SK-N-SH treated with all-trans-retinoic acid at 6 μM for 48 hours (cell line): ENCODE measurements around the gene TNNI3K.

Experiments
- ATAC-seq: fragments of 200-7000 bp; cut with Tn5 transposase; 3 replicates; pipeline ENCODE4 v1.9.1; 2020; ENCODE audit warnings: mild to moderate bottlenecking, moderate library complexity
- ARNTL ChIP-seq: fragments of 450-650 bp; formaldehyde crosslinking; IDR thresholded peaks from 2 replicates; pipeline ENCODE4 v1.5.0; 2020; ENCODE audit warnings: low read depth, mild to moderate bottlenecking, moderate library complexity, borderline replicate concordance
- BACH2 ChIP-seq: fragments of 250-450 bp; sonication (Bioruptor Pico); IDR thresholded peaks from 2 replicates; pipeline ENCODE4 v1.9.0; 2021; ENCODE audit warnings: mild to moderate bottlenecking, borderline replicate concordance
- CREB5 ChIP-seq: fragments of 250-450 bp; sonication (Bioruptor Pico); IDR thresholded peaks from 2 replicates; pipeline ENCODE4 v1.5.1; 2020; ENCODE audit warnings: low read depth, mild to moderate bottlenecking, moderate library complexity
- CSDC2 ChIP-seq: fragments of 250-450 bp; sonication (Bioruptor Pico); IDR thresholded peaks from 2 replicates; pipeline ENCODE4 v1.5.0; 2020; ENCODE audit warnings: mild to moderate bottlenecking, moderate library complexity
- ESRRG ChIP-seq: fragments of 250-450 bp; sonication (Bioruptor Pico); IDR thresholded peaks from 2 replicates; pipeline ENCODE4 v1.6.1; 2021; ENCODE audit warnings: mild to moderate bottlenecking
- GLIS3 ChIP-seq: fragments of 250-450 bp; sonication (Bioruptor Pico); IDR thresholded peaks from 2 replicates; pipeline ENCODE4 v1.5.0; 2020; ENCODE audit warnings: mild to moderate bottlenecking, moderate library complexity
- ISL1 ChIP-seq: fragments of 250-450 bp; sonication (Bioruptor Pico); IDR thresholded peaks from 2 replicates; pipeline ENCODE4 v2.1.2; 2022; ENCODE audit warnings: mild to moderate bottlenecking, moderate library complexity
- OSR1 ChIP-seq: fragments of 250-450 bp; sonication (Bioruptor Pico); IDR thresholded peaks from 2 replicates; pipeline ENCODE4 v1.8.0; 2022; ENCODE audit warnings: moderate library complexity, mild to moderate bottlenecking, inconsistent platforms
- PPARA ChIP-seq: fragments of 250-450 bp; sonication (Bioruptor Pico); IDR thresholded peaks from 2 replicates; pipeline ENCODE4 v1.5.0; 2020; ENCODE audit warnings: mild to moderate bottlenecking, borderline replicate concordance
- RARB ChIP-seq: fragments of 250-450 bp; sonication (Bioruptor Pico); IDR thresholded peaks from 2 replicates; pipeline ENCODE4 v1.8.0; 2021; ENCODE audit warnings: mild to moderate bottlenecking, moderate library complexity
- SNAI2 ChIP-seq: fragments of 250-450 bp; sonication (Bioruptor Pico); IDR thresholded peaks from 2 replicates; pipeline ENCODE4 v1.5.0; 2020; ENCODE audit warnings: mild to moderate bottlenecking, moderate library complexity
- TCF4 ChIP-seq: fragments of 250-450 bp; sonication (Bioruptor Pico); IDR thresholded peaks from 2 replicates; pipeline ENCODE4 v1.8.0; 2021; ENCODE audit warnings: mild to moderate bottlenecking, moderate library complexity, borderline replicate concordance
- TOX ChIP-seq: fragments of 250-450 bp; sonication (Bioruptor Pico); IDR thresholded peaks from 2 replicates; pipeline ENCODE4 v1.8.0; 2021; ENCODE audit warnings: mild to moderate bottlenecking, moderate library complexity, borderline replicate concordance
- TSHZ2 ChIP-seq: fragments of 250-450 bp; sonication (Bioruptor Pico); IDR thresholded peaks from 2 replicates; pipeline ENCODE4 v1.5.0; 2020; ENCODE audit warnings: mild to moderate bottlenecking, moderate library complexity
- ZFP3 ChIP-seq: fragments of 250-450 bp; sonication (Bioruptor Pico); IDR thresholded peaks from 2 replicates; pipeline ENCODE4 v1.5.0; 2020; ENCODE audit warnings: mild to moderate bottlenecking, moderate library complexity
- ZFP30 ChIP-seq: fragments of 450-650 bp; formaldehyde crosslinking; IDR thresholded peaks from 2 replicates; pipeline ENCODE4 v1.5.0; 2022; ENCODE audit warnings: mild to moderate bottlenecking, moderate library complexity
- ZNF565 ChIP-seq: fragments of 450-650 bp; formaldehyde crosslinking; conservative IDR thresholded peaks from 2 replicates; pipeline ENCODE4 v1.5.0; 2020; ENCODE audit warnings: low read depth, mild to moderate bottlenecking, moderate library complexity
- ZNF70 ChIP-seq: fragments of 450-650 bp; formaldehyde crosslinking; IDR thresholded peaks from 2 replicates; pipeline ENCODE4 v1.5.0; 2020; ENCODE audit warnings: mild to moderate bottlenecking, moderate library complexity
- ZNF8 ChIP-seq: fragments of 450-650 bp; formaldehyde crosslinking; IDR thresholded peaks from 2 replicates; pipeline ENCODE4 v1.5.0; 2020; ENCODE audit warnings: mild to moderate bottlenecking, moderate library complexity
- TF ChIP-seq, protein P1 (sequence below): fragments of 250-450 bp; sonication (Bioruptor Pico); IDR thresholded peaks from 2 replicates; pipeline ENCODE4 v1.5.1; 2021; ENCODE audit warnings: mild to moderate bottlenecking, moderate library complexity
- TF ChIP-seq, protein P2 (sequence below): fragments of 250-450 bp; sonication (Bioruptor Pico); IDR thresholded peaks from 2 replicates; pipeline ENCODE4 v1.8.0; 2020; ENCODE audit warnings: mild to moderate bottlenecking, moderate library complexity, borderline replicate concordance

TNNI3K gene

GRCh38 chr1:74334147-74334546 is 99.0 kb downstream of the TNNI3K start (continued):
- no peak for TF ChIP-seq TCF4 (CRISPR knock-in tag)
- TF ChIP-seq, protein P1, sequence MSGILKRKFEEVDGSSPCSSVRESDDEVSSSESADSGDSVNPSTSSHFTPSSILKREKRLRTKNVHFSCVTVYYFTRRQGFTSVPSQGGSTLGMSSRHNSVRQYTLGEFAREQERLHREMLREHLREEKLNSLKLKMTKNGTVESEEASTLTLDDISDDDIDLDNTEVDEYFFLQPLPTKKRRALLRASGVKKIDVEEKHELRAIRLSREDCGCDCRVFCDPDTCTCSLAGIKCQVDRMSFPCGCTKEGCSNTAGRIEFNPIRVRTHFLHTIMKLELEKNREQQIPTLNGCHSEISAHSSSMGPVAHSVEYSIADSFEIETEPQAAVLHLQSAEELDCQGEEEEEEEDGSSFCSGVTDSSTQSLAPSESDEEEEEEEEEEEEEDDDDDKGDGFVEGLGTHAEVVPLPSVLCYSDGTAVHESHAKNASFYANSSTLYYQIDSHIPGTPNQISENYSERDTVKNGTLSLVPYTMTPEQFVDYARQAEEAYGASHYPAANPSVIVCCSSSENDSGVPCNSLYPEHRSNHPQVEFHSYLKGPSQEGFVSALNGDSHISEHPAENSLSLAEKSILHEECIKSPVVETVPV (CRISPR knock-in tag) = no peak
- no peak for TF ChIP-seq ZNF70

GRCh38 chr1:74340656-74341055 is 105.5 kb downstream of the TNNI3K start:
- no peak for ATAC-seq
- TF ChIP-seq PPARA (CRISPR knock-in tag) = no peak
- TF ChIP-seq TCF4 (CRISPR knock-in tag) = no peak
- TF ChIP-seq, protein P2, sequence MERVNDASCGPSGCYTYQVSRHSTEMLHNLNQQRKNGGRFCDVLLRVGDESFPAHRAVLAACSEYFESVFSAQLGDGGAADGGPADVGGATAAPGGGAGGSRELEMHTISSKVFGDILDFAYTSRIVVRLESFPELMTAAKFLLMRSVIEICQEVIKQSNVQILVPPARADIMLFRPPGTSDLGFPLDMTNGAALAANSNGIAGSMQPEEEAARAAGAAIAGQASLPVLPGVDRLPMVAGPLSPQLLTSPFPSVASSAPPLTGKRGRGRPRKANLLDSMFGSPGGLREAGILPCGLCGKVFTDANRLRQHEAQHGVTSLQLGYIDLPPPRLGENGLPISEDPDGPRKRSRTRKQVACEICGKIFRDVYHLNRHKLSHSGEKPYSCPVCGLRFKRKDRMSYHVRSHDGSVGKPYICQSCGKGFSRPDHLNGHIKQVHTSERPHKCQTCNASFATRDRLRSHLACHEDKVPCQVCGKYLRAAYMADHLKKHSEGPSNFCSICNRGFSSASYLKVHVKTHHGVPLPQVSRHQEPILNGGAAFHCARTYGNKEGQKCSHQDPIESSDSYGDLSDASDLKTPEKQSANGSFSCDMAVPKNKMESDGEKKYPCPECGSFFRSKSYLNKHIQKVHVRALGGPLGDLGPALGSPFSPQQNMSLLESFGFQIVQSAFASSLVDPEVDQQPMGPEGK (CRISPR knock-in tag) = no peak
- TF ChIP-seq ZFP3 (CRISPR knock-in tag) = no peak
- no peak for TF ChIP-seq BACH2 (CRISPR knock-in tag)
- TF ChIP-seq ESRRG = no peak
- no peak for TF ChIP-seq CREB5 (CRISPR knock-in tag)
- no peak for TF ChIP-seq ZNF565 (CRISPR knock-in tag)
- no peak for TF ChIP-seq GLIS3 (CRISPR knock-in tag)
- TF ChIP-seq, protein P1 (CRISPR knock-in tag) = no peak
- TF ChIP-seq ARNTL (CRISPR knock-in tag) = no peak

DNA sequence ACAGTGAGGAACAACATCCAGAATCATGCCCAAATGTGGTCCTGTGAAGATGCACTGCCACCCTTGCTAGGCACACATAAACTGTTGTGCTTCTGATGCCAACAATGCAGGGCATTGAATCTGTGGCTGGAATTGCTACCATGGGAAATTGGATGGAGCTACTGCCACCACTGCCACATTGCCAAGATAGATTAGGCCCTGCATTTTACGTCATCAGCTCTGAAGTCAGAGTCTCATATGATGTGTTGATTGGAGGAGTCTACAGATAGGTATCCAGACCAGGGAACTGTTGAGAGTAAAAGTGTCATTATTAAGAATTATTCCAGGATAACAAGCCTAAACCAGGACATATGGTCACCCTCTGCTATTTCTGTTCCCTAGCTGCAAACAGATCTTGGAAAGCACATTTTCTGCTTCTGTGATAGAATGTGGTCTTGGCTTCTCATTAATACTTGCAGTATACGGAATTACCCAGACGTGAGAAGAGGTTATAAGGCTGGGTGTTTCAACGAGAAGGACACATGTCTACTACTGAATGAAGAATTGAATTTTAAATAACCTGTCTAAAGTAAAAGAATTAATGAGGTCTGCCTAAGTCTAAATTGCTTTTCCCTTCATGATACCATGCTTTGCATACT is 106.6 kb downstream of the TNNI3K start:
- TF ChIP-seq BACH2 (CRISPR knock-in tag) (no peak), ARNTL (CRISPR knock-in tag) (no peak), SNAI2 (CRISPR knock-in tag) (no peak), CSDC2 (CRISPR knock-in tag) (no peak), ZFP3 (CRISPR knock-in tag) (no peak), RARB (CRISPR knock-in tag) (no peak)
- no peak for ATAC-seq

- peak; percentile 28; the same call in 1 of the 3 replicates for ATAC-seq
- TF ChIP-seq TCF4 (CRISPR knock-in tag) = peak; percentile 68
- TF ChIP-seq PPARA (CRISPR knock-in tag) = no peak
- TF ChIP-seq, all 23 proteins: peak for 1
Measured at GRCh38 chr1:74343216-74343615, 108.0 kb downstream of the TNNI3K start.

DNA sequence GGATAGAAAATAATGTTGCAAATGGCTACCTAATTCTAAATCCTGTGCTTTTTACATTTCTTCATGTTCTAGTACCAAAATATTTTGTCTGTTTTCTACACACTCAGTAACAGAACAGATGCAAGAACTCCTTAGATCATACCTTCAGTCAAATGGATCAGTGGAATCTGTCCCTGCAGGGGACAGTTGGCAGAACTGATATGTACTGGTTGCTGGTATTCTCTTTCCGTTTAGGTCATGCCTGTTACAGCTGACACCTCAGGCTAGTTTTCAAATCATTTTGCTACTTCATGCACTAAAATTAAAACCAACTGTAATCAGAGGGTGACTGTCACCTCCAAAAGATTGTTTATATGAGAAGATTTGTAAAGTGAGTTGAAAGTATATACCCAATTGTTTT is 109.2 kb downstream of the TNNI3K start:
- ATAC-seq = no peak
- TF ChIP-seq ZFP30 (CRISPR knock-in tag) (no peak), ZNF70 (no peak), CREB5 (CRISPR knock-in tag) (no peak), SNAI2 (CRISPR knock-in tag) (no peak), TSHZ2 (CRISPR knock-in tag) (no peak), ZNF8 (no peak), OSR1 (CRISPR knock-in tag) (no peak), TOX (CRISPR knock-in tag) (no peak), TCF4 (CRISPR knock-in tag) (no peak), ZFP3 (CRISPR knock-in tag) (no peak), ESRRG (no peak), ISL1 (CRISPR knock-in tag) (no peak)
- TF ChIP-seq, protein P2 (CRISPR knock-in tag) = no peak
